ENCODE results near the gene ADCY1.

Gene ADCY1

DNA sequence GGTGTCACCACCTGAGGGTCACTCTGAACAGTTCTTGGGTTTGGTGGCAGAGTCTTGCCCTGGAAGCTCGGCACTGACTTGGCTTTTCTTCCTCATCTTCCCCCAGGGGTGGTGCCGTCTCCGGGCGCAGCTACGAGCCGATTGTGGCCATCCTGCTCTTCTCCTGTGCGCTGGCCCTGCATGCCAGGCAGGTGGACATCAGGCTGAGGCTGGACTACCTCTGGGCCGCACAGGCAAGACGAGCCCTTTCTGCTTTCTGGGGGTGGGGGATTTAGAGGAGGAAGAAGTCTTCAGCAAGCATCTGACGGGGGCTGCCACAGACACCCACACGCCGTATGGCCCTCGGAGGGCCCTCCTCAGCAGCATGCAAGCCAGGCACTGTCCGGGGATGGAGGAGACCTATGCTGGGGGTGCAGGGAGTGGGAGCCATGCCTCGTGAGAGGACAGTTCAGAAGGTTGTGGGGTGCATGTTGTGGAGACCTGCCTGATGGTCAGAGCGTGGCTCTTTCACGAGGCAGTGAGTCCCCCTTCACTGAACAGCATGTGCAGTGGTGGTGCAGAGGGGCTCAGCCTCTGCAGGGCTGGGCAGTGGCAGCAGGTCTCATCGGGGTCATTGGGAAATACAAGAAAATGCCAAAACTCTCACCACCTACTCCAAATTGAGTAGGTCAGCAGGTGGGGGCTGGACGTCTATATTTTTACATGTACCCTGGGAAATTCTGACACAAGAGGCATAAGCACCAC is 112.4 kb downstream of the ADCY1 start:
- in situ Hi-C loops (cut with HindIII; ENCODE audit: low pct_ligation_motif_present, low sequenced_read_pairs), result no loop called here
- Histone ChIP-seq H3K27me3 (replicated peaks) (no peaks in the 10 kb centered on the region), H3K27ac (no peak overlapping the region), H3K36me3 (replicated peaks) (no peaks in the 10 kb centered on the region), H3K4me3 (ENCODE audit: low read depth, low read length) (no peak overlapping the region)
- TF ChIP-seq, protein P1, sequence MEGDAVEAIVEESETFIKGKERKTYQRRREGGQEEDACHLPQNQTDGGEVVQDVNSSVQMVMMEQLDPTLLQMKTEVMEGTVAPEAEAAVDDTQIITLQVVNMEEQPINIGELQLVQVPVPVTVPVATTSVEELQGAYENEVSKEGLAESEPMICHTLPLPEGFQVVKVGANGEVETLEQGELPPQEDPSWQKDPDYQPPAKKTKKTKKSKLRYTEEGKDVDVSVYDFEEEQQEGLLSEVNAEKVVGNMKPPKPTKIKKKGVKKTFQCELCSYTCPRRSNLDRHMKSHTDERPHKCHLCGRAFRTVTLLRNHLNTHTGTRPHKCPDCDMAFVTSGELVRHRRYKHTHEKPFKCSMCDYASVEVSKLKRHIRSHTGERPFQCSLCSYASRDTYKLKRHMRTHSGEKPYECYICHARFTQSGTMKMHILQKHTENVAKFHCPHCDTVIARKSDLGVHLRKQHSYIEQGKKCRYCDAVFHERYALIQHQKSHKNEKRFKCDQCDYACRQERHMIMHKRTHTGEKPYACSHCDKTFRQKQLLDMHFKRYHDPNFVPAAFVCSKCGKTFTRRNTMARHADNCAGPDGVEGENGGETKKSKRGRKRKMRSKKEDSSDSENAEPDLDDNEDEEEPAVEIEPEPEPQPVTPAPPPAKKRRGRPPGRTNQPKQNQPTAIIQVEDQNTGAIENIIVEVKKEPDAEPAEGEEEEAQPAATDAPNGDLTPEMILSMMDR (IDR thresholded peaks at IDR 0.05; ENCODE audit: low read depth, low read length, missing control alignments), result no peak
- no peak for DNase-seq

DNA sequence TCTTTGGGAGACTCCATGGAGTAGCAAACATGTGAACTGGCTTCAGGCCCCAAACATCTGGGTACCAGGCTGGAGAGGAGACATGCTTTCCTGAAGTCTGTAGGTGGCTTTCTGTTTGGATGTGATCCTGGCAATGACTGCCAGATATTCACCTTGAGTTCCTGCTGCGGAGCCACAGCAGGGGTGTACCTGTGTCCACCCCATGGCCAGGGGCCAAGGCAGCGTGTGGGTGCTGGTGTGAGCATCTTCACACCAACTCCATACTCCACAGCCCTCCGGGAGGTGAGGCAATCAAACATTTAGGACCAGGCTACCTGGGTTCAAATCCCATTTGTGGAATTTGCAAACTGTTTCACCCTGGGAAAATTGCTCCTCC is 113.0 kb downstream of the ADCY1 start:
- H3K27ac ChIP-seq, result no peak overlapping the region
- TF ChIP-seq, protein P1 (IDR thresholded peaks at IDR 0.05; ENCODE audit: low read depth, low read length, missing control alignments), result no peak
- H3K36me3 ChIP-seq (replicated peaks), result no peaks in the 10 kb centered on the region

DNA sequence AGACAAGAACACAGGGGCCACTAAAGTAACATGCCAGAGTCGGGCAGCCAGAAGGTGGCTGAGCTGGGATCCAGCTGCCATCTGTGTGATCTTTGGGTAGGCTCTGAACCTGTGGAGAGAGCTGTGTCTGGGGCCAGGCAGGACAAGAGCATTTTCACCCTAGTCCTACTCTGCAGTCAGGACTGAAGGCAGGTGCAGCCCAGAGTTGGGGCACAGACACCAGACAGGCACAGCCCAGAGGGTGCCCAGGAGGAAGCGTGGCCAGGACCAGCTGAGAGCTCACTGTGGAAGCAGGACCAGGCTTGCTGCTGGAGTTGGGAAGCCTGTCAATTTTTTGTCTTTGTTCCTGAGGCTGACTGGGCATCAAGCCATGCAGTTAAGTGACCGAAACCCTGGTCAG is 113.6 kb downstream of the ADCY1 start:
- H3K27me3 ChIP-seq (replicated peaks), result no peaks in the 10 kb centered on the region
- H3K27ac ChIP-seq, result no peak overlapping the region
- H3K4me3 ChIP-seq (ENCODE audit: low read depth, low read length), result no peak overlapping the region
- H3K36me3 ChIP-seq (replicated peaks), result no peaks in the 10 kb centered on the region
- in situ Hi-C loops (cut with HindIII; ENCODE audit: low pct_ligation_motif_present, low sequenced_read_pairs), result no loop called here
- DNase-seq, result no peak
- TF ChIP-seq, protein P1 (IDR thresholded peaks at IDR 0.05; ENCODE audit: low read depth, low read length, missing control alignments), result no peak

More for the DNA sequence above, 113.0 kb downstream of the ADCY1 start:
- H3K27me3 ChIP-seq (replicated peaks), result no peaks in the 10 kb centered on the region
- no peak overlapping the region for H3K4me3 ChIP-seq (ENCODE audit: low read depth, low read length)
- no peak for DNase-seq
- in situ Hi-C loops (cut with HindIII; ENCODE audit: low pct_ligation_motif_present, low sequenced_read_pairs), result no loop called here

DNA sequence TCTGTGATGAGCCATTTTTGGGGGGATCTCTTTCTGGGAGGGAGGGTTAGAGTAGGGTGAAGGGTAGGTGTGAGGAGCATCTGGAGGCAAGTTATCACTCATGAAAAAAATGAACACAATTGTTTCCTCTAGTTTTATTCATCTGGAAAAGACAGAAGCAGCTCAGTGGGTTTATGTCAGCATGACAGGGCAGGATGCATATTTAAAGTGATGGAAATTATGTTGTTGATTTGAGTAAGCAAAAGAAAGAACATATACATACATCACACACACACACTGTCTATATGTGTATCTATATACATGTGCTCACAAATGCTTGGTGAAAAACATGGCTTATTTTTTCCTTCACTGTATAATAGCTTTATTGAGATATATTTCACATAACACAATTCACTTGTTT is 114.2 kb downstream of the ADCY1 start:
- no peak for DNase-seq
- Histone ChIP-seq H3K4me3 (ENCODE audit: low read depth, low read length) (no peak overlapping the region), H3K27me3 (replicated peaks) (no peaks in the 10 kb centered on the region), H3K36me3 (replicated peaks) (no peaks in the 10 kb centered on the region), H3K27ac (no peak overlapping the region)
- TF ChIP-seq, protein P1 (IDR thresholded peaks at IDR 0.05; ENCODE audit: low read depth, low read length, missing control alignments), result no peak
- in situ Hi-C loops (cut with HindIII; ENCODE audit: low pct_ligation_motif_present, low sequenced_read_pairs), result no loop called here

DNA sequence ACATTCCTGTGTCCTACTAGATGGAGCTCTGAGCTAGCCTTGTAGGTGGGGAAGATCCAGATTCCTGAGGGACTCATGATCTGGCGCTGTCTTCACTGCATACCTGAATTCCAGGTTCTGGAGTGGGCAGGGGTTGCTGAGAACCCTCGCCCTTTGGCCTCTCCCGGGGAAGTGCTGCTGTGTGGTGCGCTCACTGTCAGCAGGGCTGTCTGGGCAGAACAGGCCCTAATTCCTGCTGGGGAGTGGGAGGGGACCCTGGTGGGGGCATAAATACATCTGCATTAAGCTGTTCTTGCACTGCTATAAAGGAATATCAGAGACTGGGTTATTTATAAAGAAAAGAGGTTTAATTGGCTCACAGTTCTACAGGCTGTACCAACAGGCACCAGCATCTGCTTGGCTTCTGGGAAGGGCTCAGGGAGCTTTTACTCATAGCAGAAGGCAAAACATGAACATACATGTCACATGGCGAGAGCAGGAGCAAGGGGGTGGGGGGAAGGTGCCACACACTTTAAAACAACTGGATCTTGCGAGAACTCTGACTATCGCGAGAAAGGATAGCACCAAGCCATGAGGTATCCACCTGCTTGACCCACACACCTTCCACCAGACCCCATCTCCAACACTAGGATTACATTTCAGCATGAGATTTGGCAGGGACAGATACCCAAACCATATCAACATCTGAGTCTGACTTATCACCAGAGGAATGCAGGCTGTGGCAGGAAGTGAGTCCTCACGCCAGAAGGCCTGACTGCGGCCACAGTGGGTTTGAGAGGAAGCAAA is 115.0 kb downstream of the ADCY1 start:
- DNase-seq, result peak; percentile 85
- no peaks in the 10 kb centered on the region for H3K36me3 ChIP-seq (replicated peaks)
- TF ChIP-seq, protein P1 (IDR thresholded peaks at IDR 0.05; ENCODE audit: low read depth, low read length, missing control alignments), result no peak
- H3K27me3 ChIP-seq (replicated peaks), result no peaks in the 10 kb centered on the region
- peak overlapping the region; percentile 35 for H3K27ac ChIP-seq
- in situ Hi-C loops (cut with HindIII; ENCODE audit: low pct_ligation_motif_present, low sequenced_read_pairs), result no loop called here
- H3K4me3 ChIP-seq (ENCODE audit: low read depth, low read length), result no peak overlapping the region
